ENCODE measurements around the gene SIRT7. TPM values are rescaled to one million over a fixed set of nuclear protein-coding genes. Genes with fewer than 3 reads are reported as not detected.
A peak's percentile ranks its signal among the peaks of the same experiment; 100 is the strongest.

The SIRT7 gene
- total and polyA plus RNA-seq, 2 donors (not counting 3 experiments of a cell fraction or from before 2014, with no cell fraction given), result 11.6 to 28.8 TPM

DNA sequence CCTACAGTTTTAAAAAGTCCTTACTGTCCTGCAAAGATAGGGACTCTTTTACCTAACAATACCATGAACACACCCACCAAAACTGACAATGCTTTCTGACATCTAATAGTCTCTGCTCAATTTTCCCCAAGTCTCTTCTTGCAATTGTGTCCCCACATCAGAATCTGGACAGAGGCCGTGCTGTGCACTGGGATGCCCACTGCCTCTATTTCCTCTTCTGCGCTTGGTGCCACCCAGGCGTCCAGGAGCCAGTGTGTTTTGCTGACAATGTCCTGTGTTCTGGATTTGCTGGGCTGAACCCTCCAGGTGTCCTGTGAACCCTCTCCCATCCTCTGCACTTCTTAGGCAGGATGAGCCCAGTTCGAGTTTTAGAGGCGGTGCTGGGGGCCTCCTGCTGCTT is 40.4 kb downstream of the SIRT7 start:
- FAIRE-seq, result no peak
- Histone ChIP-seq H3K27ac (ENCODE audit: insufficient read depth, low read depth, low read length) (no peak overlapping the region), H3K36me3 (ENCODE audit: control insufficient read depth in 2 of 2, extremely low read depth in 1 of 2, insufficient read depth in 2 of 2, low read length in 2 of 2) (peaks cover 3 to 4% of the 10 kb centered on the region in 2 experiments), H3K9me1 (replicated peaks; ENCODE audit: control insufficient read depth, extremely low read depth, insufficient read depth, low read length) (no peaks in the 10 kb centered on the region), H3K9me3 (replicated peaks; ENCODE audit: control insufficient read depth, insufficient read depth, low read length) (no peaks in the 10 kb centered on the region), H3K4me2 (ENCODE audit: insufficient read depth, low read length) (no peak overlapping the region), H3K9ac (replicated peaks; ENCODE audit: extremely low read depth, insufficient read depth, low read length) (no peak overlapping the region), H3K27me3 (ENCODE audit: control insufficient read depth in 2 of 2, insufficient read depth in 2 of 2, low read length in 2 of 2) (no peaks in the 10 kb centered on the region), H3K79me2 (ENCODE audit: control insufficient read depth, insufficient read depth, low read length) (no peaks in the 10 kb centered on the region), H2AFZ (ENCODE audit: low read depth, low read length) (no peak overlapping the region), H3K4me3 (replicated peaks in 1 of 3; ENCODE audit: insufficient read depth in 1 of 3, low read depth in 1 of 3, low read length in 3 of 3) (no peak overlapping the region), H3K4me1 (ENCODE audit: control insufficient read depth, extremely low read depth, insufficient read depth, low read length) (no peaks in the 10 kb centered on the region), H4K20me1 (replicated peaks; ENCODE audit: control insufficient read depth, extremely low read depth, insufficient read depth, low read length) (no peaks in the 10 kb centered on the region)
- ChIA-PET POLR2A (no interaction called here), CTCF (no interaction called here)
- dilution Hi-C loops (cut with MboI; ENCODE audit: extremely low pct_ligation_motif_present, low sequenced_read_pairs) (no loop called here), intact Hi-C loops (cut with micrococcal nuclease) (no loop called here)
- no peak for DNase-seq (ENCODE audit: low read depth, low spot score)
- no TSS peak for BruUV-seq (replicated peaks)
- no peak for TF ChIP-seq MAX (IDR thresholded peaks at IDR 0.05; ENCODE audit: insufficient read depth, insufficient read length)
- TF ChIP-seq POLR2AphosphoS5 (IDR thresholded peaks at IDR 0.05; ENCODE audit: insufficient read depth, low read depth, low read length), result no peak
- TF ChIP-seq GATA2 (IDR thresholded peaks at IDR 0.05; ENCODE audit: insufficient read depth, insufficient read length, low read depth, low read length), result no peak

GRCh38 chr17:81871387-81872230 is 46.4 kb downstream of the SIRT7 start:
- Histone ChIP-seq H3K4me3 (replicated peaks in 1 of 3; ENCODE audit: insufficient read depth in 1 of 3, low read depth in 1 of 3, low read length in 3 of 3) (peak overlapping the region; percentile 7 to 77 (median 50)), H3K27ac (ENCODE audit: insufficient read depth, low read depth, low read length) (peak overlapping the region; percentile 77), H3K9me3 (replicated peaks; ENCODE audit: control insufficient read depth, insufficient read depth, low read length) (no peaks in the 10 kb centered on the region), H3K9me1 (replicated peaks; ENCODE audit: control insufficient read depth, extremely low read depth, insufficient read depth, low read length) (no peaks in the 10 kb centered on the region), H3K9ac (replicated peaks; ENCODE audit: extremely low read depth, insufficient read depth, low read length) (peak overlapping the region; percentile 89), H3K79me2 (ENCODE audit: control insufficient read depth, insufficient read depth, low read length) (peaks cover 25% of the 10 kb centered on the region), H3K36me3 (ENCODE audit: control insufficient read depth in 2 of 2, extremely low read depth in 1 of 2, insufficient read depth in 2 of 2, low read length in 2 of 2) (peaks cover 6 to 17% of the 10 kb centered on the region in 2 experiments), H3K4me2 (ENCODE audit: insufficient read depth, low read length) (peak overlapping the region; percentile 40), H3K27me3 (ENCODE audit: control insufficient read depth in 2 of 2, insufficient read depth in 2 of 2, low read length in 2 of 2) (no peaks in the 10 kb centered on the region), H2AFZ (ENCODE audit: low read depth, low read length) (peak overlapping the region; percentile 10), H4K20me1 (replicated peaks; ENCODE audit: control insufficient read depth, extremely low read depth, insufficient read depth, low read length) (no peaks in the 10 kb centered on the region), H3K4me1 (ENCODE audit: control insufficient read depth, extremely low read depth, insufficient read depth, low read length) (peaks cover 17% of the 10 kb centered on the region)
- DNase-seq (ENCODE audit: low read depth, low spot score), result peak; percentile 81
- TSS peak; percentile 70 for BruUV-seq (replicated peaks)
- POLR2A ChIA-PET, result no interaction called here
- FAIRE-seq, result peak; percentile 84
- TF ChIP-seq MYC (IDR thresholded peaks at IDR 0.05; ENCODE audit: low read depth, low read length) (peak; percentile 99), POLR2A (IDR thresholded peaks at IDR 0.05; ENCODE audit: low read depth, low read length) (peak; percentile 29), CTCF (IDR thresholded peaks at IDR 0.05; ENCODE audit: extremely low read depth in 1 of 2, insufficient read depth in 1 of 2, low read depth in 1 of 2, low read length in 2 of 2) (peak; percentile 6 to 45), GATA2 (IDR thresholded peaks at IDR 0.05; ENCODE audit: insufficient read depth, insufficient read length, low read depth, low read length) (no peak), MAX (IDR thresholded peaks at IDR 0.05; ENCODE audit: insufficient read depth, insufficient read length) (peak; percentile 80), FOS (IDR thresholded peaks at IDR 0.05; ENCODE audit: borderline replicate concordance, insufficient read depth, low read length) (no peak), EZH2 (IDR thresholded peaks at IDR 0.05; ENCODE audit: borderline replicate concordance, low read depth, low read length, severe bottlenecking) (no peak), POLR2AphosphoS5 (IDR thresholded peaks at IDR 0.05; ENCODE audit: insufficient read depth, low read depth, low read length) (peak; percentile 91)
- dilution Hi-C loops (cut with MboI; ENCODE audit: extremely low pct_ligation_motif_present, low sequenced_read_pairs) (no loop called here), intact Hi-C loops (cut with micrococcal nuclease) (loop anchor here (2.0 kb wide), 2 partner anchors 19 to 39 kb away; partner anchors contain the start of genes ALYREF, ANAPC11 and PCYT2)
- CTCF ChIA-PET, result interaction anchor here (1.2 to 3.0 kb wide), 3 partner anchors 15 to 151 kb away, joined by 3 to 16 read pairs (median 3); partner anchors contain the start of genes CENPX and LRRC45
